SK-N-SH (cell line): Measurements from ENCODE around the gene NR5A2. TPM values are rescaled to one million over a fixed set of nuclear protein-coding genes. Genes with fewer than 3 reads are reported as not detected.

ENCODE experiments used
- CTCF ChIA-PET: fragments of 300-600, 350-600 bp; formaldehyde crosslinking; extraction: SDS; loops from one replicate; lab custom pipeline; 2021; lab: Yijun Ruan, JAX
- POLR2A ChIA-PET: fragments of 350-600 bp; sonication (Branson Sonifier 250); formaldehyde crosslinking; extraction: SDS; loops from one replicate; lab custom pipeline; 2020; ENCODE audit warnings: antibody characterized with exemption, inconsistent platforms; lab: Yijun Ruan, JAX
- DNase-seq: peaks from one replicate; pipeline ENCODE4 v3.0.0; 2012
- H2AFZ ChIP-seq: fragments of 200-600 bp; sonication (generic); 2 replicates; pipeline ENCODE4 v1.8.1; 2016; ENCODE audit warnings: antibody characterized with exemption, mild to moderate bottlenecking, low read depth
- H3F3A ChIP-seq: fragments of 200-600 bp; sonication (generic); replicated peaks from 2 replicates; pipeline ENCODE3; 2016; ENCODE audit warnings: antibody characterized with exemption, mild to moderate bottlenecking; ENCODE audit not compliant: insufficient read depth
- H3K27ac ChIP-seq, 2 experiments: fragments of 200-500 bp in 1 of 2; fragments of 200-600 bp in 1 of 2; sonication (Bioruptor generic) in 1 of 2; sonication (generic), shearing (Covaris generic) in 1 of 2; 2 replicates each; pipeline versions ENCODE4 v1.5.1 to v1.6.1; 2014 to 2016; ENCODE audit warnings: low read depth in 2 of 2, inconsistent platforms in 1 of 2, low read length in 1 of 2, mild to moderate bottlenecking in 1 of 2, mixed read lengths in 1 of 2
- H3K27me3 ChIP-seq: fragments of 200-600 bp; sonication (generic), shearing (Covaris generic); 2 replicates; pipeline ENCODE4 v1.6.1; 2016; ENCODE audit warnings: mixed run types; ENCODE audit not compliant: insufficient read depth
- H3K36me3 ChIP-seq, 2 experiments: fragments of 200-500 bp in 1 of 2; fragments of 200-600 bp in 1 of 2; sonication (Bioruptor generic) in 1 of 2; sonication (generic) in 1 of 2; replicated peaks in 1 of 2; 2 replicates each; pipeline versions ENCODE3 to v1.5.1; 2014 to 2016; ENCODE audit warnings: low read length in 1 of 2, mild to moderate bottlenecking in 1 of 2; ENCODE audit not compliant: insufficient read depth in 2 of 2, control insufficient read depth in 1 of 2
- H3K4me1 ChIP-seq, 2 experiments: fragments of 200-500 bp in 1 of 2; fragments of 200-600 bp in 1 of 2; sonication (Bioruptor generic) in 1 of 2; sonication (generic), shearing (Covaris generic) in 1 of 2; 2 replicates each; pipeline versions ENCODE4 v1.5.1 to v1.6.1; 2014 to 2016; ENCODE audit warnings: low read depth in 1 of 2, low read length in 1 of 2, mixed run types in 1 of 2; ENCODE audit not compliant: insufficient read depth in 2 of 2, control insufficient read depth in 1 of 2
- H3K4me2 ChIP-seq: fragments of 200-600 bp; sonication (generic), shearing (Covaris generic); 2 replicates; pipeline ENCODE4 v1.6.1; 2017; ENCODE audit warnings: mixed run types
- H3K4me3 ChIP-seq, 2 experiments: fragments of 200-500 bp in 1 of 2; fragments of 200-600 bp in 1 of 2; sonication (Bioruptor generic) in 1 of 2; sonication (generic), shearing (Covaris generic) in 1 of 2; 2 replicates each; pipeline versions ENCODE4 v1.5.1 to v1.8.1; 2014 to 2016; ENCODE audit warnings: low read depth in 2 of 2, inconsistent platforms in 1 of 2, low read length in 1 of 2, mild to moderate bottlenecking in 1 of 2, mixed read lengths in 1 of 2, moderate library complexity in 1 of 2
- H3K79me2 ChIP-seq: fragments of 200-600 bp; sonication (generic); 2 replicates; pipeline ENCODE4 v1.8.1; 2017; ENCODE audit warnings: mild to moderate bottlenecking; ENCODE audit not compliant: insufficient read depth
- H3K9ac ChIP-seq: fragments of 200-600 bp; sonication (generic); 2 replicates; pipeline ENCODE4 v1.6.1; 2017; ENCODE audit warnings: mixed run types
- H3K9me2 ChIP-seq: fragments of 200-600 bp; sonication (generic); 2 replicates; pipeline ENCODE4 v1.6.1; 2017; ENCODE audit warnings: mixed run types
- H3K9me3 ChIP-seq: fragments of 200-600 bp; sonication (generic); 2 replicates; pipeline ENCODE4 v1.6.1; 2017; ENCODE audit warnings: mixed run types, mild to moderate bottlenecking, moderate library complexity
- H4K20me1 ChIP-seq: fragments of 200-600 bp; sonication (generic); 2 replicates; pipeline ENCODE4 v1.6.1; 2017; ENCODE audit warnings: mild to moderate bottlenecking, mixed run types; ENCODE audit not compliant: insufficient read depth
- CHD2 ChIP-seq: fragments of 150-350 bp; IDR thresholded peaks from 2 replicates; pipeline ENCODE4 v1.6.1; 2018; ENCODE audit warnings: low read length; ENCODE audit not compliant: partially characterized antibody
- EP300 ChIP-seq, 2 experiments: IDR thresholded peaks; 2 replicates each; pipeline versions ENCODE4 v1.4.0 to v1.6.1; 2012; ENCODE audit warnings: borderline replicate concordance in 1 of 2, low read depth in 1 of 2, low read length in 1 of 2
- EZH2phosphoT487 ChIP-seq: fragments of 200-600 bp; sonication (generic); IDR thresholded peaks from 2 replicates; pipeline ENCODE4 v1.6.1; 2017; ENCODE audit warnings: low read depth, mixed run types, mild to moderate bottlenecking, antibody characterized with exemption, moderate library complexity, borderline replicate concordance
- FOSL2 ChIP-seq: IDR thresholded peaks from 2 replicates; pipeline ENCODE4 v1.4.0; 2012; ENCODE audit warnings: low read depth, mild to moderate bottlenecking, moderate library complexity, borderline replicate concordance
- FOXM1 ChIP-seq: IDR thresholded peaks from 2 replicates; pipeline ENCODE4 v1.4.0; 2012; ENCODE audit warnings: low read depth, mild to moderate bottlenecking
- GABPA ChIP-seq: IDR thresholded peaks from 2 replicates; pipeline ENCODE4 v1.4.0; 2012; ENCODE audit warnings: low read depth, mild to moderate bottlenecking
- IRF3 ChIP-seq: fragments of 150-350 bp; IDR thresholded peaks from 2 replicates; pipeline ENCODE4 v1.6.1; 2016; ENCODE audit warnings: mild to moderate bottlenecking, low read depth, low read length
- MAX ChIP-seq: IDR thresholded peaks from 2 replicates; pipeline ENCODE4 v1.4.0; 2012; ENCODE audit warnings: low read depth
- MEF2A ChIP-seq: IDR thresholded peaks from 2 replicates; pipeline ENCODE4 v1.4.0; 2012; ENCODE audit warnings: low read depth, borderline replicate concordance
- MXI1 ChIP-seq: IDR thresholded peaks from 2 replicates; pipeline ENCODE4 v1.6.1; 2012; ENCODE audit warnings: mild to moderate bottlenecking, low read depth, low read length, improper control_type of control experiment
- NFIC ChIP-seq: IDR thresholded peaks from 2 replicates; pipeline ENCODE4 v1.4.0; 2012; ENCODE audit warnings: borderline replicate concordance
- NRF1 ChIP-seq: IDR thresholded peaks from 2 replicates; pipeline ENCODE4 v1.6.1; 2012; ENCODE audit warnings: low read depth, mild to moderate bottlenecking, low read length
- PBX3 ChIP-seq: IDR thresholded peaks from 2 replicates; pipeline ENCODE4; 2012
- RAD21 ChIP-seq: IDR thresholded peaks from 2 replicates; pipeline ENCODE4 v1.6.1; 2012; ENCODE audit warnings: mild to moderate bottlenecking, low read length
- SIN3A ChIP-seq: IDR thresholded peaks from 2 replicates; pipeline ENCODE4 v1.6.1; 2012; ENCODE audit warnings: low read depth, mild to moderate bottlenecking, low read length, moderate library complexity, borderline replicate concordance
- SMC3 ChIP-seq: IDR thresholded peaks from 2 replicates; pipeline ENCODE4 v1.6.1; 2012; ENCODE audit warnings: low read depth, low read length, improper control_type of control experiment
- TCF12 ChIP-seq: IDR thresholded peaks from 2 replicates; pipeline ENCODE4 v1.4.0; 2012
- TEAD4 ChIP-seq: IDR thresholded peaks from 2 replicates; pipeline ENCODE4 v1.4.0; 2012; ENCODE audit warnings: mild to moderate bottlenecking, borderline replicate concordance; ENCODE audit not compliant: insufficient read depth
- USF1 ChIP-seq: IDR thresholded peaks from 2 replicates; pipeline ENCODE4 v1.4.0; 2012; ENCODE audit warnings: low read depth, borderline replicate concordance
- YY1 ChIP-seq: IDR thresholded peaks from 2 replicates; pipeline ENCODE4 v1.4.0; 2012; ENCODE audit warnings: low read depth, mild to moderate bottlenecking
- ZBTB33 ChIP-seq: IDR thresholded peaks from 2 replicates; pipeline ENCODE4 v1.4.0; 2012; ENCODE audit warnings: low read depth, borderline replicate concordance
- WGBS: methylation state at CpG from one replicate; pipeline ENCODE4 v1.1.6; 2017; ENCODE audit warnings: low lambda C conversion rate; 5-methylcytosine and 5-hydroxymethylcytosine counted together
- polyA plus RNA-seq, 3 experiments: library from polyadenylated mRNA; depleted of rRNA; stranded (reverse); fragments of >200 nt; gene quantifications; 2 replicates each; pipeline ENCODE4 v1.2.3, GENCODE V29; 2012

The NR5A2 gene
- polyA plus RNA-seq, 1 of the 3 experiments (the other 2 are of a cell fraction): not detected

GRCh38 chr1:200107004-200107470, 79.5 kb downstream of the NR5A2 start:
- DNase-seq: no peak
- Histone ChIP-seq H3K9me3 (no peaks in the 10 kb centered on the region), H3K4me3 (no peak overlapping the region), H3K27ac (no peak overlapping the region), H3K9ac (no peak overlapping the region), H2AFZ (no peak overlapping the region), H3K36me3 (no peaks in the 10 kb centered on the region), H3F3A (no peaks in the 10 kb centered on the region), H4K20me1 (no peaks in the 10 kb centered on the region), H3K4me1 (no peaks in the 10 kb centered on the region), H3K79me2 (no peaks in the 10 kb centered on the region), H3K4me2 (no peak overlapping the region), H3K27me3 (no peaks in the 10 kb centered on the region; the same call in 1 of the 2 replicates), H3K9me2 (no peaks in the 10 kb centered on the region)
- 66% methylated on average over 8 of the region's 8 CpGs for WGBS
- ChIA-PET CTCF (interaction anchor here (0.6 kb wide), 1 partner anchor 18 kb away, joined by 3 read pairs; no protein-coding TSS in a partner anchor), POLR2A (no interaction called here)
- TF ChIP-seq RAD21 (no peak), CHD2 (no peak), EZH2phosphoT487 (no peak), MEF2A (no peak), ZBTB33 (no peak), TEAD4 (no peak), YY1 (no peak), GABPA (no peak)

GRCh38 chr1:200108659-200109058, 81.1 kb downstream of the NR5A2 start:
- Histone ChIP-seq H3K9me2 (no peaks in the 10 kb centered on the region), H3K4me1 (no peaks in the 10 kb centered on the region), H3K9me3 (no peaks in the 10 kb centered on the region), H2AFZ (no peak overlapping the region), H4K20me1 (no peaks in the 10 kb centered on the region), H3K9ac (no peak overlapping the region), H3K79me2 (no peaks in the 10 kb centered on the region), H3F3A (no peaks in the 10 kb centered on the region), H3K4me3 (no peak overlapping the region), H3K4me2 (no peak overlapping the region), H3K27me3 (no peaks in the 10 kb centered on the region; the same call in 1 of the 2 replicates), H3K36me3 (no peaks in the 10 kb centered on the region), H3K27ac (no peak overlapping the region)
- WGBS: 8% methylated on average over 1 of the region's 1 CpG
- POLR2A ChIA-PET: no interaction called here
- CTCF ChIA-PET: no interaction called here
- no peak for DNase-seq
- no peak for TF ChIP-seq FOSL2
- TF ChIP-seq SMC3: no peak
- no peak for TF ChIP-seq ZBTB33
- no peak for TF ChIP-seq SIN3A
- no peak for TF ChIP-seq FOXM1
- no peak for TF ChIP-seq MXI1
- TF ChIP-seq MAX: no peak
- no peak for TF ChIP-seq PBX3
- TF ChIP-seq YY1: no peak
- no peak for TF ChIP-seq NRF1
- TF ChIP-seq IRF3: no peak
- TF ChIP-seq NFIC: no peak
- TF ChIP-seq TCF12: no peak
- TF ChIP-seq EP300 (IDR thresholded peaks at IDR 0.05; ENCODE audit: borderline replicate concordance in 1 of 2, low read depth in 1 of 2, low read length in 1 of 2): no peak
- TF ChIP-seq MEF2A: no peak
- TF ChIP-seq USF1: no peak
